Naive thymus-derived CD4-positive, alpha-beta T cell (primary cell): ENCODE measurements around the gene HBM. TPM values are rescaled to one million over a fixed set of nuclear protein-coding genes. Genes with fewer than 3 reads are reported as not detected.
A peak's percentile ranks its signal among the peaks of the same experiment; 100 is the strongest.
"Not testable (repeated sequence)": the region's sequence is repeated elsewhere in the genome, so short reads cannot be mapped to it uniquely, and the experiment has no call there.

Experiments used
- ATAC-seq: fragments of 150-1000 bp; cut with Tn5 transposase; 2 replicates; pipeline ENCODE4 v1.10.0; 2021; ENCODE audit warnings: mild to moderate bottlenecking, moderate library complexity
- CTCF ChIA-PET: fragments of 350-600 bp; sonication (Branson Sonifier 250); formaldehyde crosslinking; loops from one replicate; lab custom pipeline; 2021; ENCODE audit warnings: antibody characterized with exemption; lab: Charles Lee
- POLR2A ChIA-PET: fragments of 350-600 bp; sonication (Branson Sonifier 250); formaldehyde crosslinking; loops from one replicate; lab custom pipeline; 2021; ENCODE audit warnings: antibody characterized with exemption, inconsistent platforms; lab: Charles Lee
- DNase-seq, 9 donors: peaks; one replicate each; pipeline versions ENCODE4 v3.0.0 to v3.0.0-alpha.2; 2020 to 2022; ENCODE audit warnings: mixed read lengths in 1 of 9
- H3K27ac ChIP-seq: one replicate; pipeline ENCODE4 v1.7.0; 2013; ENCODE audit warnings: mild to moderate bottlenecking, low read depth, low read length, moderate library complexity
- H3K27me3 ChIP-seq, 2 donors: one replicate each; pipeline ENCODE4 v1.7.0; 2013; ENCODE audit warnings: low read length in 2 of 2, mild to moderate bottlenecking in 2 of 2, moderate library complexity in 2 of 2; ENCODE audit not compliant: control insufficient read depth in 2 of 2, insufficient read depth in 2 of 2
- H3K36me3 ChIP-seq, 3 experiments: 1 replicate in 2 of 3; 2 replicates in 1 of 3; pipeline ENCODE4 v1.7.0; 2013; ENCODE audit warnings: low read length in 3 of 3, mild to moderate bottlenecking in 3 of 3, moderate library complexity in 1 of 3; ENCODE audit not compliant: insufficient read depth in 3 of 3, control insufficient read depth in 2 of 3
- H3K4me1 ChIP-seq, 2 donors: one replicate each; pipeline ENCODE4 v1.7.0; 2013; ENCODE audit warnings: low read length in 2 of 2, mild to moderate bottlenecking in 2 of 2, moderate library complexity in 1 of 2; ENCODE audit not compliant: control insufficient read depth in 2 of 2, insufficient read depth in 2 of 2
- H3K4me3 ChIP-seq: 2 replicates; pipeline ENCODE4 v1.7.0; 2013; ENCODE audit warnings: mild to moderate bottlenecking, low read length
- H3K9me3 ChIP-seq, 3 experiments: 1 replicate in 2 of 3; 2 replicates in 1 of 3; pipeline ENCODE4 v1.7.0; 2013; ENCODE audit warnings: low read length in 3 of 3; ENCODE audit not compliant: control insufficient read depth in 2 of 3
- H3K27ac Mint-ChIP-seq, 9 donors: one replicate each; pipeline ENCODE4 v1.8.0; 2020 to 2022; ENCODE audit warnings: mixed read lengths in 9 of 9, mild to moderate bottlenecking in 8 of 9, moderate library complexity in 5 of 9, inconsistent platforms in 2 of 9
- H3K27me3 Mint-ChIP-seq, 5 donors: one replicate each; pipeline ENCODE4 v1.8.0; 2021 to 2022; ENCODE audit warnings: mixed read lengths in 5 of 5, mild to moderate bottlenecking in 1 of 5
- H3K36me3 Mint-ChIP-seq, 5 donors: one replicate each; pipeline ENCODE4 v1.8.0; 2020 to 2022; ENCODE audit warnings: mixed read lengths in 5 of 5, mild to moderate bottlenecking in 3 of 5, inconsistent platforms in 1 of 5
- H3K4me1 Mint-ChIP-seq, 7 donors: one replicate each; pipeline ENCODE4 v1.8.0; 2020 to 2022; ENCODE audit warnings: mixed read lengths in 7 of 7, mild to moderate bottlenecking in 3 of 7, inconsistent platforms in 1 of 7
- H3K4me3 Mint-ChIP-seq, 10 donors: one replicate each; pipeline ENCODE4 v1.8.0; 2020 to 2022; ENCODE audit warnings: mild to moderate bottlenecking in 10 of 10, mixed read lengths in 10 of 10, moderate library complexity in 6 of 10, inconsistent platforms in 2 of 10
- H3K9me3 Mint-ChIP-seq, 11 donors: one replicate each; pipeline ENCODE4 v1.8.0; 2020 to 2022; ENCODE audit warnings: mixed read lengths in 11 of 11, mild to moderate bottlenecking in 4 of 11, inconsistent platforms in 1 of 11, moderate library complexity in 1 of 11
- intact Hi-C, 2 donors: fragments of 100-400 bp; cut with micrococcal nuclease; formaldehyde crosslinking; loops; one replicate each; pipeline ENCODE4 v1.15.1; 2023
- polyA plus RNA-seq, 2 donors: library from polyadenylated mRNA; unstranded; fragments of 300-500 nt; fragmentation: Illumina TruSeq; gene quantifications; one replicate each; pipeline ENCODE4 v1.2.3, GENCODE V29; 2021
- total RNA-seq, 6 experiments: library from RNA in 5 of 6; stranded (reverse) in 5 of 6; gene quantifications; 1 replicate in 5 of 6; 2 replicates in 1 of 6; pipeline ENCODE4 v1.2.3 and lab custom pipeline; 2021 to 2026

The HBM gene
- total and polyA plus RNA-seq, 7 experiments from 2014 or later = not detected

DNA sequence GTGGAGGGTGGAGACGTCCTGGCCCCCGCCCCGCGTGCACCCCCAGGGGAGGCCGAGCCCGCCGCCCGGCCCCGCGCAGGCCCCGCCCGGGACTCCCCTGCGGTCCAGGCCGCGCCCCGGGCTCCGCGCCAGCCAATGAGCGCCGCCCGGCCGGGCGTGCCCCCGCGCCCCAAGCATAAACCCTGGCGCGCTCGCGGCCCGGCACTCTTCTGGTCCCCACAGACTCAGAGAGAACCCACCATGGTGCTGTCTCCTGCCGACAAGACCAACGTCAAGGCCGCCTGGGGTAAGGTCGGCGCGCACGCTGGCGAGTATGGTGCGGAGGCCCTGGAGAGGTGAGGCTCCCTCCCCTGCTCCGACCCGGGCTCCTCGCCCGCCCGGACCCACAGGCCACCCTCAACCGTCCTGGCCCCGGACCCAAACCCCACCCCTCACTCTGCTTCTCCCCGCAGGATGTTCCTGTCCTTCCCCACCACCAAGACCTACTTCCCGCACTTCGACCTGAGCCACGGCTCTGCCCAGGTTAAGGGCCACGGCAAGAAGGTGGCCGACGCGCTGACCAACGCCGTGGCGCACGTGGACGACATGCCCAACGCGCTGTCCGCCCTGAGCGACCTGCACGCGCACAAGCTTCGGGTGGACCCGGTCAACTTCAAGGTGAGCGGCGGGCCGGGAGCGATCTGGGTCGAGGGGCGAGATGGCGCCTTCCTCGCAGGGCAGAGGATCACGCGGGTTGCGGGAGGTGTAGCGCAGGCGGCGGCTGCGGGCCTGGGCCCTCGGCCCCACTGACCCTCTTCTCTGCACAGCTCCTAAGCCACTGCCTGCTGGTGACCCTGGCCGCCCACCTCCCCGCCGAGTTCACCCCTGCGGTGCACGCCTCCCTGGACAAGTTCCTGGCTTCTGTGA, 11.0 kb downstream of the HBM start, which contains the start of gene HBA1:
Gene HBA1, plus strand, starts transcription at position 204 of the 906 bp plus-strand sequence. Its CDS starts 37 bp downstream, at position 241.
- H3K4me1 ChIP-seq, H3K27ac Mint-ChIP-seq, H3K9me3 Mint-ChIP-seq, CTCF ChIA-PET, H3K4me3 ChIP-seq, H3K36me3 Mint-ChIP-seq, H3K27ac ChIP-seq, intact Hi-C loops, H3K9me3 ChIP-seq, H3K36me3 ChIP-seq, POLR2A ChIA-PET: not testable (repeated sequence)
- peaks cover 20 to 28% of the 10 kb centered on the region in 2 donors for H3K27me3 ChIP-seq
- DNase-seq (peak in 1 of 9 donors; percentile 35), ATAC-seq (peak; percentile 35)
- peaks cover 0 to 17% (median 11%) of the 10 kb centered on the region in 7 donors for H3K4me1 Mint-ChIP-seq
- H3K27me3 Mint-ChIP-seq = peaks cover 30 to 62% (median 36%) of the 10 kb centered on the region in 5 donors
- peak within 1 kb of the TSS in 8 of 10 donors; percentile 14 to 78 (median 41) for H3K4me3 Mint-ChIP-seq

GRCh38 chr16:177394-177822, 11.6 kb downstream of the HBM start:
- H3K27ac ChIP-seq = no peak overlapping the region
- ChIA-PET CTCF (no interaction called here), POLR2A (no interaction called here)
- H3K4me3 ChIP-seq = no peak overlapping the region
- no peak for ATAC-seq
- H3K4me1 ChIP-seq = peaks cover 3 to 9% of the 10 kb centered on the region in 2 donors
- H3K36me3 ChIP-seq = no peaks in the 10 kb centered on the region
- H3K27me3 Mint-ChIP-seq = peaks cover 29 to 59% (median 36%) of the 10 kb centered on the region in 5 donors
- H3K9me3 Mint-ChIP-seq = no peaks in the 10 kb centered on the region
- peaks cover 20 to 28% of the 10 kb centered on the region in 2 donors for H3K27me3 ChIP-seq
- DNase-seq = no peak
- H3K36me3 Mint-ChIP-seq = no peaks in the 10 kb centered on the region
- H3K27ac Mint-ChIP-seq = no peak overlapping the region
- intact Hi-C loops = no loop called here
- H3K4me1 Mint-ChIP-seq = peaks cover 0 to 17% (median 11%) of the 10 kb centered on the region in 7 donors
- H3K4me3 Mint-ChIP-seq = peak overlapping the region in 5 of 10 donors; percentile 29 to 59 (median 44)
- no peaks in the 10 kb centered on the region for H3K9me3 ChIP-seq

GRCh38 chr16:177981-178667, 12.3 kb downstream of the HBM start:
- Mint-ChIP-seq H3K27me3 (peaks cover 29 to 59% (median 36%) of the 10 kb centered on the region in 5 donors), H3K27ac (no peak overlapping the region), H3K4me1 (peaks cover 0 to 17% (median 11%) of the 10 kb centered on the region in 7 donors), H3K9me3 (peaks cover 0 to 1% (median 0%) of the 10 kb centered on the region in 11 donors), H3K36me3 (no peaks in the 10 kb centered on the region), H3K4me3 (peak overlapping the region in 4 of 10 donors; percentile 42 to 59 (median 44))
- ATAC-seq (no peak), DNase-seq (no peak)
- H3K27me3 ChIP-seq = peaks cover 20 to 28% of the 10 kb centered on the region in 2 donors
- H3K4me3 ChIP-seq = no peak overlapping the region
- H3K9me3 ChIP-seq = no peaks in the 10 kb centered on the region
- intact Hi-C loops = no loop called here
- ChIA-PET POLR2A (no interaction called here), CTCF (interaction anchor here (0.6 kb wide), 1 partner anchor 71 kb away, joined by 3 read pairs; no protein-coding TSS in a partner anchor)
- H3K27ac ChIP-seq = no peak overlapping the region
- H3K36me3 ChIP-seq = no peaks in the 10 kb centered on the region
- H3K4me1 ChIP-seq = peaks cover 3 to 9% of the 10 kb centered on the region in 2 donors

DNA sequence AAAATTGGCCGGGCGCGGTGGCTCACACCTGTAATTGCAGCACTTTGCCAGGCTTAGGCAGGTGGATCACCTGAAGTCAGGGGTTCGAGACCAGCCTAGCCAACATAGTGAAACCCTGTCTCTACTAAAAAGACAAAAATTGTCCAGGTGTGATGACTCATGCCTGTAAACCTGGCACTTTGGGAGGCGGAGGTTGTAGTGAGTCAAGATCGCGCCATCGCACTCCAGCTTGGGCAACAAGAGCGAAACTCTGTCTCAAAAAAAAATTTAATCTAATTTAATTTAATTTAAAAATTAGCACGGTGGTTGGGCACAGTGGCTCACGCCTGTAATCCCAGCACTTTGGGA, 12.9 kb downstream of the HBM start:
- H3K9me3 ChIP-seq = no peaks in the 10 kb centered on the region
- H3K4me3 ChIP-seq = no peak overlapping the region
- Mint-ChIP-seq H3K9me3 (peaks cover 0 to 1% (median 0%) of the 10 kb centered on the region in 11 donors), H3K27ac (no peak overlapping the region), H3K4me3 (peak overlapping the region in 1 of 10 donors; percentile 45), H3K36me3 (no peaks in the 10 kb centered on the region), H3K27me3 (peaks cover 29 to 54% (median 34%) of the 10 kb centered on the region in 5 donors), H3K4me1 (peaks cover 0 to 17% (median 11%) of the 10 kb centered on the region in 7 donors)
- ATAC-seq (no peak), DNase-seq (no peak)
- H3K4me1 ChIP-seq = peaks cover 3 to 9% of the 10 kb centered on the region in 2 donors
- peaks cover 20 to 28% of the 10 kb centered on the region in 2 donors for H3K27me3 ChIP-seq
- H3K27ac ChIP-seq = no peak overlapping the region
- POLR2A ChIA-PET = no interaction called here
- intact Hi-C loops = no loop called here
- CTCF ChIA-PET = interaction anchor here (0.6 kb wide), 1 partner anchor 71 kb away, joined by 3 read pairs; no protein-coding TSS in a partner anchor
- H3K36me3 ChIP-seq = no peaks in the 10 kb centered on the region

DNA sequence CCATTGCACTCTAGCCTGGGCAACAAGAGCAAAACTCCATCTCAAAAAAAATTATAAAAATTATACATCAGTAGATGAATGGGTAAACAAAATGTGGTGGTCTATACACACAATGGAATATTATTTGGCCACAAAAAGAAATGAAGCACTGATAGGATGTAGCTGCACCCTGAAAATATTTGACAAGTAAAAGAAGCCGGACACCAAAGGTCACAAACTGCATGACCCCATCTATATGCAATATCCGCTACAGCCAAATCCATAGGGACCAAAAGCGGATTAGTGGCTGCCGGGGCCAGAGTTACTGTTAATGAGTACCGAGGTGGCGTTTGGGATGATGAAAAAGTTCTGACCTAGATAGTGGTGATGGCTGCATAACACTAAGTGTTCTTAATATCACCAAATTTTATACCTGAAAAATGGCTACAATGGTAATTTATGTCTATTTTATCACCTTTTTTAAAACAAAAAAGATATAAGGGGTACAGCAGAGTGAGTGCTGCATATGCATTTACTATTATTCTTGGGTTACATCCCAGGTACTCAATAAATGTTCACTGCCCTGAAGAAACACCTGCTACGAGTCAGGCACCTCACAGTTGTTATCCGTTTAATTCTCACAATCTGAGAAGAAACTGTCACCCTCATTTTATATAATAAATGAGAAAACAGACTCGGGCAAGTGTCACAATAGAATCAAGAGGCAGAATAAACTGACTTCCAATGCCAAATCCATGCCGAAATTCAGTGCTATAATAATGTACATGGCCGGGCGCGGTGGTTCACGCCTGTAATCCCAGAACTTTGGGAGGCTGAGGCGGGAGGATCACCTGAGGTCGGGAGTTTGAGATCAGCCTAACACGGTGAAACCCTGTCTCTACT, 13.7 kb downstream of the HBM start:
- peak overlapping the region; percentile 23 to 75 (median 45) for H3K4me3 Mint-ChIP-seq
- intact Hi-C loops = loop anchor here (1.0 to 2.0 kb wide), 6 partner anchors 41 to 183 kb away; partner anchors contain the start of genes AXIN1 (in 1 of the 2) and NPRL3 (in 1 of the 2)
- ATAC-seq (no peak), DNase-seq (no peak)
- peaks cover 0 to 1% (median 0%) of the 10 kb centered on the region in 11 donors for H3K9me3 Mint-ChIP-seq
- ChIA-PET CTCF (interaction anchor here (0.6 to 1.4 kb wide), 4 partner anchors 54 to 113 kb away, joined by 3 to 5 read pairs (median 4); no protein-coding TSS in a partner anchor), POLR2A (interaction anchor here (1.2 kb wide), 1 partner anchor 48 kb away, joined by 4 read pairs; no protein-coding TSS in a partner anchor)
- H3K9me3 ChIP-seq = no peaks in the 10 kb centered on the region
- H3K27ac ChIP-seq = no peak overlapping the region
- H3K36me3 ChIP-seq = no peaks in the 10 kb centered on the region
- no peaks in the 10 kb centered on the region for H3K36me3 Mint-ChIP-seq
- peaks cover 3 to 9% of the 10 kb centered on the region in 2 donors for H3K4me1 ChIP-seq
- peaks cover 26 to 49% (median 32%) of the 10 kb centered on the region in 5 donors for H3K27me3 Mint-ChIP-seq
- peaks cover 20 to 28% of the 10 kb centered on the region in 2 donors for H3K27me3 ChIP-seq
- H3K4me3 ChIP-seq = no peak overlapping the region
- peaks cover 0 to 17% (median 9%) of the 10 kb centered on the region in 7 donors for H3K4me1 Mint-ChIP-seq
- H3K27ac Mint-ChIP-seq = no peak overlapping the region
